Parietal lobe (tissue), 1 donor: Measurements from ENCODE around the gene OR7D4. TPM values are rescaled to one million over a fixed set of nuclear protein-coding genes. Genes with fewer than 3 reads are reported as not detected.

ENCODE experiments used
- total RNA-seq: library from RNA; depleted of rRNA; stranded (reverse); fragments of >200 nt; gene quantifications from one replicate; pipeline ENCODE4 v1.2.3, GENCODE V29; 2014

The OR7D4 gene
- not detected for total RNA-seq

GRCh38 chr19:9219489-9219888 lies at the start of gene OR7D4:
Gene OR7D4, minus strand, starts transcription at chr19:9219589. Its CDS starts 4,752 bp downstream, at chr19:9214837.

GRCh38 chr19:9250630-9251029 lies 31.2 kb upstream of the OR7D4 start, which contains the start of gene OR7E24:
Gene OR7E24, plus strand, starts transcription at chr19:9250930. Its CDS starts 114 bp downstream, at chr19:9251044.

GRCh38 chr19:9178901-9179300 lies 40.5 kb downstream of the OR7D4 start, which contains the start of gene OR7D2:
Gene OR7D2, plus strand, starts transcription at chr19:9178979. Its CDS starts 6,803 bp downstream, at chr19:9185782.

Other genes with a start within 250 kb of the OR7D4 start
- not detected for gene MUC16, start 209.2 kb downstream of the OR7D4 start, total RNA-seq
- not detected for gene OR1M1, start 132.5 kb downstream of the OR7D4 start, total RNA-seq
- not detected for gene OR7G2, start 112.1 kb downstream of the OR7D4 start, total RNA-seq
- gene OR7G1, start 103.8 kb downstream of the OR7D4 start, total RNA-seq = not detected
- not detected for gene OR7G3, start 92.6 kb downstream of the OR7D4 start, total RNA-seq
- 31.0 TPM for gene ZNF317, start 79.2 kb downstream of the OR7D4 start, total RNA-seq
- gene OR7D2, start 40.6 kb downstream of the OR7D4 start, total RNA-seq = not detected
- not detected for gene OR7E24, start 31.3 kb upstream of the OR7D4 start, total RNA-seq
- gene ZNF699, start 90.2 kb upstream of the OR7D4 start, total RNA-seq = 26.3 TPM
- gene ZNF559, start 104.6 kb upstream of the OR7D4 start, total RNA-seq = 48.8 TPM
- gene ZNF177, start 143.4 kb upstream of the OR7D4 start, total RNA-seq = 14.7 TPM
- gene ZNF266, start 216.0 kb upstream of the OR7D4 start, total RNA-seq = 37.6 TPM